Measurements from ENCODE around the gene RAD51AP1. TPM values are rescaled to one million over a fixed set of nuclear protein-coding genes. Genes with fewer than 3 reads are reported as not detected.

RAD51AP1 gene
- total RNA-seq, 4 donors from 2014 or later: 0.67 to 10.2 (median 3.1) TPM

DNA sequence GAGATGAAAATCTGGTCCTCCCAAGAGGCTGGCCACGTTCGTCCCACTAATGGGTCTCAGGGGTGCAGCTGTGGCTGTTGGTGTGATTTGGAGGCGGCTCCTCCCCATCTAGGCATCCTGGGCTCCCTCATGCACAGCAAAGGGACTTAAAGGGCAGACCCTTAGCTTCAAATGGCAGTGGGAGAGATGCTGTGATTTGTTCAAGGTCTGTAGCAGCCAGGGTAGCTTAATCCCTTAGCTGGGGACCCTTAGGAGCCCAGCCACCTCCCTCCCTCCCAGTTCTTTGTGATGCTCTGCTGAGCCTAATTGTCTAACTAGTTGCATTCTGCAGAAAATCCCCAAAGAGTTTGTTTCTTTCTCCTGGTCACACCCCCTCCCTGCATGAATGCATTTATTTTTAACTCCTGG is 41.6 kb downstream of the RAD51AP1 start:
- DNase-seq: no peak
- 29 to 72% methylated on average over 1 to 3 of the region's 3 CpGs for WGBS, 2 donors
- TF ChIP-seq POLR2A (IDR thresholded peaks at IDR 0.05): no peak
- TF ChIP-seq, protein P1, sequence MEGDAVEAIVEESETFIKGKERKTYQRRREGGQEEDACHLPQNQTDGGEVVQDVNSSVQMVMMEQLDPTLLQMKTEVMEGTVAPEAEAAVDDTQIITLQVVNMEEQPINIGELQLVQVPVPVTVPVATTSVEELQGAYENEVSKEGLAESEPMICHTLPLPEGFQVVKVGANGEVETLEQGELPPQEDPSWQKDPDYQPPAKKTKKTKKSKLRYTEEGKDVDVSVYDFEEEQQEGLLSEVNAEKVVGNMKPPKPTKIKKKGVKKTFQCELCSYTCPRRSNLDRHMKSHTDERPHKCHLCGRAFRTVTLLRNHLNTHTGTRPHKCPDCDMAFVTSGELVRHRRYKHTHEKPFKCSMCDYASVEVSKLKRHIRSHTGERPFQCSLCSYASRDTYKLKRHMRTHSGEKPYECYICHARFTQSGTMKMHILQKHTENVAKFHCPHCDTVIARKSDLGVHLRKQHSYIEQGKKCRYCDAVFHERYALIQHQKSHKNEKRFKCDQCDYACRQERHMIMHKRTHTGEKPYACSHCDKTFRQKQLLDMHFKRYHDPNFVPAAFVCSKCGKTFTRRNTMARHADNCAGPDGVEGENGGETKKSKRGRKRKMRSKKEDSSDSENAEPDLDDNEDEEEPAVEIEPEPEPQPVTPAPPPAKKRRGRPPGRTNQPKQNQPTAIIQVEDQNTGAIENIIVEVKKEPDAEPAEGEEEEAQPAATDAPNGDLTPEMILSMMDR (IDR thresholded peaks at IDR 0.05): no peak
- H3K27me3 ChIP-seq: no peaks in the 10 kb centered on the region
- H3K4me3 ChIP-seq (replicated peaks in 1 of 3): no peak overlapping the region
- H3K9me3 ChIP-seq: no peaks in the 10 kb centered on the region
- no peaks in the 10 kb centered on the region for H3K36me3 ChIP-seq
- peak overlapping the region in 2 of 3 donors; percentile 24 to 56 for H3K27ac ChIP-seq
- intact Hi-C loops (cut with DNase I): no loop called here
- peaks cover 33 to 40% of the 10 kb centered on the region in 2 donors for H3K4me1 ChIP-seq

DNA sequence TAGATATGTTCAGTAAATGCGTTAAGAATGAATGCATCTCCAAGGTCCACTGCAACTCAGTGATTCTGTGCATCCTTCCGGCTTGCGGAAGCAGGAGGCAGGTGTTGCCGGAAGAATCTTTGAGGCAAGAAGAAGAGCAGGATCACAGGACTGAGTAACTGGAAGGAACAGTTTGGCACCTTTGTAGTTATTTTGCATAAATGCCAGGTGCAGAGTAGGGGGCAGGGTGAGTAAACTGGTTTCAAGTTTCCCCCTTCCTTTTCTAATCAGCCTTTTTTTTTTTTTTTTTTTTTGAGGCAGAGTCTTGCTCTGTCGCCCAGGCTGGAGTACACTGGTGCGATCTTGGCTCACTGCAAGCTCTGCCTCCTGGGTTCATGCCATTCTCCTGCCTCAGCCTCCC is 45.6 kb downstream of the RAD51AP1 start:
- Histone ChIP-seq H3K4me3 (replicated peaks in 1 of 3) (no peak overlapping the region), H3K9me3 (no peaks in the 10 kb centered on the region), H3K4me1 (peaks cover 22 to 33% of the 10 kb centered on the region in 2 donors), H3K36me3 (no peaks in the 10 kb centered on the region), H3K27ac (no peak overlapping the region), H3K27me3 (no peaks in the 10 kb centered on the region)
- DNase-seq: no peak
- intact Hi-C loops (cut with DNase I): no loop called here
- TF ChIP-seq, protein P1 (IDR thresholded peaks at IDR 0.05): no peak
- no peak for TF ChIP-seq POLR2A (IDR thresholded peaks at IDR 0.05)
- 91 to 93% methylated on average over 6 of the region's 6 CpGs for WGBS, 2 donors

DNA sequence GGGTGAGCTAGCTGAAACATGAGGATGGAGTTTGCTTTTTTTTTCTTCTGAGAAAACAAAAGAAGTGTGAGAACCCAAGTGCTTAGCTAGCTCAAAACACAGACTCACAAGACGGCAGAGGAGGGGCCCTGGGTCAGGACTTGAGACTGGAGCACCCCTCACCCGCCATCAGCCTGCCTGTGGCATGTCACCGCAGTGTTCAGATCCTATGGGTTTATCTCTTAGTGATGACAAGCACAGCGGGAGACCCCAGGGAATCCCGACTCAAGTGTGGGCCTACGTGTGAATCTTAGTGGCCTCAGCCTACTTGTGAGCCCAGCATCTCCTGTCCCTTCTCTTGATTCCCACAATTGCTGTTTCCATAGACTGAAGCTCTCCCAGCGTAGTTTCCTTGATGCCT is 46.2 kb downstream of the RAD51AP1 start:
- Histone ChIP-seq H3K27me3 (no peaks in the 10 kb centered on the region), H3K4me3 (replicated peaks in 1 of 3) (no peak overlapping the region), H3K9me3 (no peaks in the 10 kb centered on the region), H3K27ac (no peak overlapping the region), H3K4me1 (peaks cover 17 to 28% of the 10 kb centered on the region in 2 donors), H3K36me3 (no peaks in the 10 kb centered on the region)
- intact Hi-C loops (cut with DNase I): no loop called here
- no peak for DNase-seq
- TF ChIP-seq POLR2A (IDR thresholded peaks at IDR 0.05): no peak
- TF ChIP-seq, protein P1 (IDR thresholded peaks at IDR 0.05): no peak
- 77 to 81% methylated on average over 7 of the region's 7 CpGs for WGBS, 2 donors

DNA sequence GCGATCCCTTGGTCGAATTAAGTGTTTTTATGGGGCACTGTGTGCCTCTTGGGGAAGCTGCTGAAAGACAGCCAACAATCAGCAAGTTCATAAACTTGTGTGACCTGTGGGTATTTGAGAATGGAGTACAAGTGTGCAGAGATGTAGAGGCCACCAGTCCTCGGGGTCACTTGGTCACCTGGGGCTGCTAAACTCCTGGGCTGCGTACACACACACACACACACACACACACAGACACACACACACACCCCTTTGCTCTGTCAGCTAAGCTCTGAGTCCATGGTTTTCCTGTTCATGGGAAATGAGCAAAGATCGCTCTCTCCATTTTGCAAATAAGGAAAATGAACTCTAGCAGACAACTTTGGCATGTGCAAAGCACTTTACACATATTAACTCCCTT is 47.8 kb downstream of the RAD51AP1 start:
- DNase-seq: peak in 1 of 2 donors; percentile 22
- Histone ChIP-seq H3K4me1 (peaks cover 13 to 24% of the 10 kb centered on the region in 2 donors), H3K27ac (peak overlapping the region in 1 of 3 donors; percentile 27), H3K9me3 (no peaks in the 10 kb centered on the region), H3K27me3 (no peaks in the 10 kb centered on the region), H3K36me3 (no peaks in the 10 kb centered on the region), H3K4me3 (replicated peaks in 1 of 3) (no peak overlapping the region)
- TF ChIP-seq, protein P1 (IDR thresholded peaks at IDR 0.05): no peak
- TF ChIP-seq POLR2A (IDR thresholded peaks at IDR 0.05): no peak
- WGBS, 2 donors: 45 to 50% methylated on average over 5 of the region's 5 CpGs
- intact Hi-C loops (cut with DNase I): no loop called here

DNA sequence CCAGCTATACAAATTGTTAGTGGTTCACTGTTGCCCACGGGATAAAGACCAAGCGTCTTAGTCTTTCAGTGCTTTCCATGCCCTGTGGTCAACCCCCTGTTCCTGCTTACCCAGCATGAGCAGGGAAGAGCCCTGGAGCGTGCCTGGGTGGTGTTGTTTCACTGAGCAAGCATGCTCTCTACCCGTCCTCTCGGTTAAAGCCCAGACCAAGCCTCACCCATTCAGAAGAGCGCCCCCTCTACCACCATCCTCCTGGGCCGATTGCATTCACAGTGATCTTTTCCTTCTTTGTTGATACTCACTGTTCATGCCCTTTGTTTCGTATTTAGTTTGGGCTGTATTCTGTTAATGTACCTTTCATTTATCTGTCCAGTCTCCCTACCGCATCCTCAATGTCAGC is 48.4 kb downstream of the RAD51AP1 start:
- TF ChIP-seq POLR2A (IDR thresholded peaks at IDR 0.05): no peak
- TF ChIP-seq, protein P1 (IDR thresholded peaks at IDR 0.05): no peak
- WGBS, 2 donors: 63 to 81% methylated on average over 9 of the region's 9 CpGs

More for the DNA sequence above, 48.4 kb downstream of the RAD51AP1 start:
- H3K4me1 ChIP-seq: peaks cover 13 to 26% of the 10 kb centered on the region in 2 donors
- no peaks in the 10 kb centered on the region for H3K36me3 ChIP-seq
- no peak for DNase-seq
- no peaks in the 10 kb centered on the region for H3K9me3 ChIP-seq
- no peak overlapping the region for H3K27ac ChIP-seq
- H3K4me3 ChIP-seq (replicated peaks in 1 of 3): no peak overlapping the region
- H3K27me3 ChIP-seq: no peaks in the 10 kb centered on the region
- intact Hi-C loops (cut with DNase I): no loop called here
